NCI-H774 (cell line): ENCODE results near the gene BIRC7.

Experiments used
- DNase-seq: peaks from one replicate; lab custom pipeline; 2025; lab: John Stamatoyannopoulos, UW

Gene BIRC7

GRCh38 chr20:63281742-63282665 is 46.3 kb downstream of the BIRC7 start:
- DNase-seq: no peak

- no peak for DNase-seq
Observed at GRCh38 chr20:63282946-63283345, 47.2 kb downstream of the BIRC7 start.

GRCh38 chr20:63283397-63284082 is 47.8 kb downstream of the BIRC7 start:
- DNase-seq: no peak

GRCh38 chr20:63284083-63284440 is 48.4 kb downstream of the BIRC7 start:
- no peak for DNase-seq

GRCh38 chr20:63284544-63284949 is 48.8 kb downstream of the BIRC7 start:
- DNase-seq: no peak

- no peak for DNase-seq
Observed at GRCh38 chr20:63284981-63285524, 49.3 kb downstream of the BIRC7 start.

DNA sequence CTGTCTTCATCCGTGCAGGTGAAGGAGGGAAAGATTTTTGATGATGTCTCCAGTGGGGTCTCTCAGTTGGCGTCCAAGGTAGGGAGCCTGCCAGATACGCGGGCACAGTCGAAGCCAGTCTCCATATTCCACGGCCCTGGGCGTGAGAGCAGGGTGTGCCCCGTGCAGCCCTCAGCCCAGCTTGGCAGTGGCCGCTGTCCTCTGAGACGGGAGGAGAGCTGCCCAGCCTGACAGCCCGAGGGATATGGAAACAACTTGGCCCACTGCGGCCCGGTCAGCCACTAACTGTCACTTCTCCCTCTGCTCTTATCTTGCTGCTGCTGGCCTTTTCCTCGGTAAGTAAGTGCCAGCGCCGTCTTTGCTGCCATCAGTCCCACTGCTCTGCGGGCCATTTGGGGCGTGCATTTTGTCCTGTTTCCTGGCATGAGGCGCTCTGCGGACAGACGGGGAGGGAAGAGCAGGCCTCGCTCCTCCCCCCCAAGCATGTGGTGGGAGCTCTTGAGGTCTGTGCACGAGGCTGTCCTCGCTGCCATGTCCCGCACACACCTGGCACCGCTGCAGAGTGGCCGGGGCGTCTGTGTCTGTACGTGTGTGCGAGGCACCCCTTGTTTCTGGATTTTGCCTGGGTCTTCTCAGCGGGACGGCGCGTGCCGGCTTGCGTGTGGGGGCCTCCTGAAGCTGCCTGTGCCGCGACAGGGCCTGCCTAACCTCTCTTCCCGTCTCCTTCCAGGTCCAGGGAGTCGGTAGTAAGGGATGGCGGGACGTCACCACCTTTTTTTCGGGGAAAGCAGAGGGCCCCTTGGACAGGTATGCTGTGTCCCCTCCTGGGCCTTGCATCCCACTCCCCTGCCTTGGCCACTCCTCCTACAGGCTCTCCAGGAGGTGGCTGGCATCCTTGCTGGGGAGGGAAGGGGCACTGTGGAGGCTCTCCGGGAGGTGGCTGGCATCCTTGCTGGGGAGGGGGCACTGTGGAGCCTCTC is 50.2 kb downstream of the BIRC7 start:
- DNase-seq: no peak

DNA sequence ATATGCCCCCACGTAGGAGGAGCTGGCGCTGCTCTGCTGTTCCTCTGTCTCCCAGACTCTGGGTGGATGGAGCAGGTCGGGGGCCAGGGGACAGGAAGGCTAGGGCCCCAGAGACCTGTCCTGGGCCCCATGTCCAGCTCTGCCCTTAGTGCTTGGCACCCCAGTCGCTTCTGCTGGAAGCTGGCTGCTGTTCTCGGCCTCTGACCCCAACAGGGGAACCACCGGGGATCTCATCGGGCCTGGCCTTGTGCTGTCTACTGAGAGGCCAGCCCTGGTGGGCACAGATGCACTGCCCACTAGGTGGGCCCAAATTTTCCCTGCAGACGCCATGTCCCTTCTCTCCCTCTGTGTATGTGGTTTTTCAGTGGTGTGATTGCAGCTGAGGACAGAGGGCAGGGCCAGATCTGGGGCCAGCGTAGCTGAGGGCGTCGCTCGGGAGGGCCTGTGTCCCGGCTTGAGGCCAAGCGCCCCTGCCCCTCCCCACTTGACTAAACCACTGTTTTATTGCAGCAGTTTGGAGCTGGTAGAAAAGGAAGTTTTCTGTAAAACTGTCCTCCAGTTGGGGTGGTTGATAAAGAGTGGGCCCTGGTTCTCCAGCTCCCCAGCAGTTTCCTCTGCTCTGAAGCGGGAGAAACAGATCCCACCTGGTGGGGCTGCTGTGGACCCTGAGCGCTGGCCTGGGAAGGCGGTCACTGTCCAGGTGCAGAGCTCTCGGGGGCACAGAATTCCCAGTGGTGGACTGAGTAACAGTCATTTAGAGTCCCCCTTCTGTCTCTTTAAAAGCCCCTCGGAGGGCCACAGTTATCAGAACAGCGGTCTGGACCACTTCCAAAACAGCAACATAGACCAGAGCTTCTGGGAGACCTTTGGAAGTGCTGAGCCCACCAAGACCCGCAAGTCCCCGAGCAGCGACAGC is 51.3 kb downstream of the BIRC7 start:
- DNase-seq: no peak

DNA sequence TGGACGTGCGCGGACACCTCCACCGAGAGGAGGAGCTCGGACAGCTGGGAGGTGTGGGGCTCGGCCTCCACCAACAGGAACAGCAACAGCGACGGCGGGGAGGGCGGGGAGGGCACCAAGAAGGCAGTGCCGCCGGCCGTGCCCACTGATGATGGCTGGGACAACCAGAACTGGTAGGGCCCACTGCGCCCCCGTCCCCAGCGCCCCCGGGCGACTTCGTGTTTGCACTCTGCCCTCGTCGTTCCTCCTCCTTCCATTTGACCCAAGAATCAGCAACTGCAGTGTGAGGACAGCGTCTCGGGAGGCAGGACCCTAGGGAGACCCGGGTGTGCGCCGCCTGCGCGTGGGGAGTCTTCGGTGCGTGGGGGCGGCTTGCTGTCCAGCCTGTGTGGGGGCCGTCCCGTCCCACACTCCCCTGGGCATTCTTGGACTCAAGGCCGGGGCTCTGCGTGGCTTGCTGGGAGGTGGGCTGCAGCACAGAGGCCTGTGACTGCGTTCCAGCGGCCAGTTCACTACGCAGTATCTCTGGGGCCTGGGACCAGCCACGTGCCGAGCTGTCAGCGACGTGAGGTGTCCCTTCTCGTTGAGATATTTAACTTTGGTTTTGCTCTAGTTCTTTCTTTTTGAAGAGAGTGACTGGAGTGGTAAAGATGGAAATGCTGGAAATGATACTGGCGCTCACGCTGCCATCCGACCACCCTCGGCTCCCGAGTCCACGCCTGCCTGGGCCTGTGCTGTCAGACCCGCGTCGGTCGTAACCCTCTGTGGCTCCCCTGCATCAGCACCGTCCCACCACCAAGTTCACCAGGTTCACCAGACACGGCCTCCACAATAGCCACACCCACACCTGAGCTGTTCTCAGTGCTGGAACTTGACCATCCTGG is 52.2 kb downstream of the BIRC7 start:
- DNase-seq: no peak

GRCh38 chr20:63288581-63289251 is 53.0 kb downstream of the BIRC7 start:
- no peak for DNase-seq

DNA sequence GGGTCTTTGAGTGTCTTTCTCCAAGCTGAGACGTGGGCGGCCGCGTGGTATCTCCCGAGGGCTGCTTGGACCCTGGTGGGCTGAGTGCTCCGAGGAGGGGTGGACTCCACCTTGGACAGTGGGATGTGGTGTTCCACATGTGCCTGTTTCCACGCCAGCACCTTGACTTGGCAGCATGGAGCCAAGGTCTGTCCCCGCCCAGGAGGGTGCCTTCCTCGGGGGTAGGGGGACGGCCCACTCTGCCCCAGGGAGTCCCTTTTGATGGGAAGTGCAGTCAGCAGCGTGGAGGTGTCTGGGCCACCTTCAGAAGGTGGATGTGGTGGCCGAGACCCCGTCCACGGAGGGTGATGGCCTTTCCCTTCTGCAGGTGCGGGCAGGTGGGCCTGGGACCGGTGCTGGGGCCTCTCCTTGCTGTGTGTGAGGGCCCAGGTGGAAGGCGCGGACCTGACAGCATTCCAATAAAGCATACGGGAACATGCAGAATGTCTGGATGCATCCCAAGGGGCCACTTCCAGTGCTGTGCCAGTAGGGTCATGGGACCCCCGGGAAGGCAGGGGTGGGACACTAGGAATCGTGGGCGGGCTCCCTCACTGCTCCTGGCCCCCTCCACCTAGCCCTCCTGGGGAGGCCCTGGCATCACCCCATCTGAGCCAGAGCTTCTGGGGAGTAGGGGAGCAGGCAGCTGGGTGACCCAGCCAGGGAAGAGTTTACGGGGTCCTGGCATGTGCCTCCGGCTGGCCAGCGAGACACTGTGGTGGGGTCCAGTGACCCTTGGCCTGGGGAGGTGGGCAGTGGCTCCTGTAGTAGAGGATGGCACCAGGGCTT is 53.8 kb downstream of the BIRC7 start:
- DNase-seq: no peak
